Naive thymus-derived CD8-positive, alpha-beta T cell (primary cell): ENCODE measurements around the gene DBX1. TPM values are rescaled to one million over a fixed set of nuclear protein-coding genes. Genes with fewer than 3 reads are reported as not detected.

ENCODE experiments used
- ATAC-seq, 2 donors: fragments of 150-1000 bp; cut with Tn5 transposase in 1 of 2; sonication (Bioruptor Pico), chemical (Tn5 transposase) in 1 of 2; 1 replicate in 1 of 2; 2 replicates in 1 of 2; pipeline ENCODE4 v1.10.0; 2021; ENCODE audit warnings: mild to moderate bottlenecking in 2 of 2, moderate library complexity in 2 of 2
- POLR2A ChIA-PET: fragments of 350-600 bp; sonication (Branson Sonifier 250); formaldehyde crosslinking; loops from one replicate; lab custom pipeline; 2021; ENCODE audit warnings: antibody characterized with exemption; lab: Charles Lee
- DNase-seq, 10 donors: peaks; one replicate each; pipeline versions ENCODE4 v3.0.0 to v3.0.0-alpha.2; 2020 to 2022
- H3K27ac Mint-ChIP-seq, 10 donors: one replicate each; pipeline ENCODE4 v1.8.0; 2020 to 2022; ENCODE audit warnings: mild to moderate bottlenecking in 10 of 10, mixed read lengths in 10 of 10, moderate library complexity in 4 of 10, inconsistent platforms in 1 of 10
- H3K27me3 Mint-ChIP-seq, 5 donors: one replicate each; pipeline ENCODE4 v1.8.0; 2021 to 2022; ENCODE audit warnings: mixed read lengths in 5 of 5
- H3K36me3 Mint-ChIP-seq, 3 donors: one replicate each; pipeline ENCODE4 v1.8.0; 2020 to 2022; ENCODE audit warnings: mixed read lengths in 3 of 3, mild to moderate bottlenecking in 2 of 3, inconsistent platforms in 1 of 3
- H3K4me1 Mint-ChIP-seq, 4 donors: one replicate each; pipeline ENCODE4 v1.8.0; 2021 to 2022; ENCODE audit warnings: mixed read lengths in 4 of 4
- H3K4me3 Mint-ChIP-seq, 10 donors: one replicate each; pipeline ENCODE4 v1.8.0; 2020 to 2022; ENCODE audit warnings: mild to moderate bottlenecking in 10 of 10, mixed read lengths in 10 of 10, moderate library complexity in 6 of 10, inconsistent platforms in 1 of 10
- H3K9me3 Mint-ChIP-seq, 9 donors: one replicate each; pipeline ENCODE4 v1.8.0; 2020 to 2022; ENCODE audit warnings: mixed read lengths in 9 of 9, mild to moderate bottlenecking in 3 of 9, inconsistent platforms in 1 of 9, moderate library complexity in 1 of 9
- polyA plus RNA-seq, 3 donors: library from polyadenylated mRNA; unstranded; fragments of 300-500 nt; fragmentation: Illumina TruSeq; gene quantifications; one replicate each; pipeline ENCODE4 v1.2.3, GENCODE V29; 2021
- total RNA-seq, 8 experiments: library from RNA in 2 of 8; stranded (reverse) in 2 of 8; gene quantifications; one replicate each; pipeline ENCODE4 v1.2.3 and lab custom pipeline; 2021 to 2026

Gene DBX1
- total and polyA plus RNA-seq, 5 experiments from 2014 or later = 0.15 TPM; not detected in 4

DNA sequence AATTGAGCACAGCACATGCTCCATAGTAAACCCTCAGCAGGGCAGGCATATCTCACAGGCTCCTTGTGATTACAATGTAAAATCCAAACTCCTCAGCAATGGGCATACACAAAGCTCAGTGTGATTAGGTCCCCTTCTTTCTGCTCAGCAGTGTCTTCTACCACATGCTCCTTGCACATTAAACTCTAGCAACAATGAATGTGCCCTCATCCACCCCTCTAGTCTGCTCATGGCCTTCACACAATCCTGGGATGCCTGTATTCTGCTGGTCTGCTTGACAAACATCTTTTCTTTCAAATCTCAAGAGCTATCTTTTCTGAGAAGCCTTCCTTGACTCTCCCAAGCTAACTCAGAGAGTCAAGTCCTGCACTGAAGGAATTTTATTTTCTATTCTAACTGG lies 32.4 kb upstream of the DBX1 start:
- ATAC-seq (no peak), DNase-seq (no peak)
- no peak overlapping the region for H3K4me3 Mint-ChIP-seq
- H3K36me3 Mint-ChIP-seq = no peaks in the 10 kb centered on the region
- H3K27me3 Mint-ChIP-seq = peaks cover 3 to 17% (median 5%) of the 10 kb centered on the region in 5 donors
- H3K4me1 Mint-ChIP-seq = no peaks in the 10 kb centered on the region
- no peak overlapping the region for H3K27ac Mint-ChIP-seq
- H3K9me3 Mint-ChIP-seq = no peaks in the 10 kb centered on the region
- POLR2A ChIA-PET = no interaction called here

DNA sequence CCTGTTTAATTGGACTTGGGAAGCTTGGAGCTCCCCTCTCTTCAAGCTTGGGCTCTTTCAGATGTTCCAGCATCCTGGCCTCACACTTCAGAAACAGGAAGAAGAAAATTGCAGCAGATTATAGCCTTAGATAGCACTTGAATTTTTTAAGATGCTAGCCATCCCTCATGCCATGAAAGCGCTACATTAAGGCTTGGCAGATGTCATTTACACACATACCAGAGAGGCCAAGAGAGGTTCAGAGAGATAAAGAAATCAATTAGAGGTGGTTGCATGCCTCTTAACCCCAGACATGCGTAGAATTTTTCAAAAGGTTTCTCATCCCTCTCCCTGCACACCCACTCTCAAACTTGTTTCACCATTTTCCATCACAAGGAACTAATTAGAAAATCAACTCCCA lies 31.9 kb upstream of the DBX1 start:
- POLR2A ChIA-PET = no interaction called here
- no peaks in the 10 kb centered on the region for H3K9me3 Mint-ChIP-seq
- no peak overlapping the region for H3K4me3 Mint-ChIP-seq
- ATAC-seq (no peak), DNase-seq (no peak)
- H3K27ac Mint-ChIP-seq = no peak overlapping the region
- no peaks in the 10 kb centered on the region for H3K36me3 Mint-ChIP-seq
- no peaks in the 10 kb centered on the region for H3K4me1 Mint-ChIP-seq
- peaks cover 3 to 18% (median 5%) of the 10 kb centered on the region in 5 donors for H3K27me3 Mint-ChIP-seq

- DNase-seq (no peak), ATAC-seq (no peak)
- peaks cover 40 to 74% (median 47%) of the 10 kb centered on the region in 5 donors for H3K27me3 Mint-ChIP-seq
- peaks cover 0 to 21% (median 10%) of the 10 kb centered on the region in 9 donors for H3K9me3 Mint-ChIP-seq
- peaks cover 0 to 16% (median 4%) of the 10 kb centered on the region in 3 donors for H3K36me3 Mint-ChIP-seq
- no peak overlapping the region for H3K27ac Mint-ChIP-seq
- H3K4me1 Mint-ChIP-seq = peaks cover 0 to 2% (median 0%) of the 10 kb centered on the region in 4 donors
- H3K4me3 Mint-ChIP-seq = no peak overlapping the region
- POLR2A ChIA-PET = no interaction called here
These were observed 18.7 kb upstream of the DBX1 start for GRCh38 chr11:20178976-20179375.

DNA sequence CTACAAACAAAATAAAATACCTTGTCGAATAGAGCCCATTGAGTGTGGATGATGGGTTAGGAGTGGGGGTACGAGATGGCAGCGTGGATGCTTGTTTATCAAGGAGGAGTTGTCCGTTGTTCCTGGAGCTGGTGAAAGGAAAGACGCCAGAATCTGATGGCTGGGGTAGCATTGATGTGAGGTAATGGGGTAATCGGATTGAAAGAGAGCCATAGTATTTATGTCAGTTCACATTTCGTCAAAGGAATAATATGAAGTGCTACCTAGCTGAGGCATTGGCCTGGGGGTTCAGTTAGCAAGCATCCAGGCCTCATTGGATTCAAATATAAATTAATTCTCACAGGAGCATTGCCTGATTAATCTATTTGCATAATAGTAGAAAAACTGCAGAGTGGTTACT lies 16.9 kb upstream of the DBX1 start:
- no peak for DNase-seq
- peaks cover 0 to 12% (median 7%) of the 10 kb centered on the region in 9 donors for H3K9me3 Mint-ChIP-seq
- H3K4me1 Mint-ChIP-seq = no peaks in the 10 kb centered on the region
- POLR2A ChIA-PET = no interaction called here
- H3K27ac Mint-ChIP-seq = no peak overlapping the region
- no peak overlapping the region for H3K4me3 Mint-ChIP-seq
- ATAC-seq = no peak
- peaks cover 0 to 11% (median 0%) of the 10 kb centered on the region in 3 donors for H3K36me3 Mint-ChIP-seq
- H3K27me3 Mint-ChIP-seq = peaks cover 32 to 73% (median 44%) of the 10 kb centered on the region in 5 donors

- no peak for ATAC-seq
- no peak overlapping the region for H3K27ac Mint-ChIP-seq
- peaks cover 0 to 17% (median 8%) of the 10 kb centered on the region in 9 donors for H3K9me3 Mint-ChIP-seq
- H3K4me1 Mint-ChIP-seq = no peaks in the 10 kb centered on the region
- H3K36me3 Mint-ChIP-seq = peaks cover 0 to 16% (median 10%) of the 10 kb centered on the region in 3 donors
- peaks cover 34 to 62% (median 48%) of the 10 kb centered on the region in 5 donors for H3K27me3 Mint-ChIP-seq
- no peak overlapping the region for H3K4me3 Mint-ChIP-seq
- DNase-seq = no peak
- POLR2A ChIA-PET = no interaction called here
These were observed 12.6 kb upstream of the DBX1 start for GRCh38 chr11:20172721-20173447.

GRCh38 chr11:20163783-20164481 lies 3.7 kb upstream of the DBX1 start:
- Mint-ChIP-seq H3K9me3 (peaks cover 0 to 30% (median 2%) of the 10 kb centered on the region in 9 donors), H3K36me3 (peaks cover 0 to 12% (median 8%) of the 10 kb centered on the region in 3 donors), H3K27me3 (peaks cover 65 to 97% (median 84%) of the 10 kb centered on the region in 5 donors), H3K4me1 (peaks cover 16 to 33% (median 25%) of the 10 kb centered on the region in 4 donors), H3K4me3 (peak overlapping the region in 9 of 10 donors; percentile 65 to 89 (median 80)), H3K27ac (no peak overlapping the region)
- no peak for ATAC-seq
- POLR2A ChIA-PET = no interaction called here
- no peak for DNase-seq

GRCh38 chr11:20162824-20163782 lies 2.8 kb upstream of the DBX1 start:
- peak; percentile 39 to 61 for ATAC-seq
- H3K4me1 Mint-ChIP-seq = peaks cover 20 to 41% (median 29%) of the 10 kb centered on the region in 4 donors
- peaks cover 69 to 97% (median 86%) of the 10 kb centered on the region in 5 donors for H3K27me3 Mint-ChIP-seq

DNA sequence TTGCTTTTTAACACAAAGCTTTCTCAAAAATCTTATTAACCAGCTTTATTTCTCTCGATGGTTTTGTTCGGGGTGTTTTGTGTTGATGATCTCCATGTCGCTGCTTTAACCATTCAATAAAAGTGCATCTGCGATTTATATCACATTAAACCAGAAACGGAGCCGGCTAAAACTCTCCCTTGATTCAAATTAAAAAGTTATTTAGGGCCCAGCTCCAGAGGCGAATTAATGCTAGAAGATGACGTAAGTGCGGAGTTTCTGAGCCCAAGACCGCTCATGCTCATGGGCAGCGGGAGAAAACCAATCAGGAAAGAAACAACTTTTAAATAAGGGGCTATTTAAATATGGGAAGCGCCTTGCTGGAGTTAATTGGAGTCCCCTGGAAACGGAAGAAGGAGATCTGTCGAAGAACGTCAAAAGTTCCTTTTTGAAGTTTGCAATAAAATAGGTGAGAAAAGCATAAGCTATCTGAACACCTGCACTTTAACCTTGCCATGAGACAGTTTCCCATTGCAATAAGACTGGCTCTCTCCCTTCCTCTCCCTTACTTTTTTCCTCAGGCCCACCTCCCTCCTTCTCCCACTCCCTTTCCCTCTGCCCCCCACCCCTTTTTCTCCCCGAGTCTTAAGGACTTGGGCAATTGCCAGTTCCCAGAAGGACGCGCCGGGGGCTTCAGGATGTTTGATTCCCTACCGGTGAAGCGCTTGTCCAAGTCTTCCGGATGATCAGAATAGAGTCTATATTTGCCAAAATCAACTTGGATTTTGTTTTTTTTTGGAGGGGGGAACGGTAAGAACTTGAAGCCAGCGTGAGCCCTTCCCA lies 1.9 kb upstream of the DBX1 start:
- peaks cover 71 to 97% (median 85%) of the 10 kb centered on the region in 5 donors for H3K27me3 Mint-ChIP-seq
- H3K4me1 Mint-ChIP-seq = peaks cover 25 to 51% (median 37%) of the 10 kb centered on the region in 4 donors
- DNase-seq = no peak
- peak overlapping the region in 9 of 10 donors; percentile 18 to 87 (median 36) for H3K4me3 Mint-ChIP-seq
- POLR2A ChIA-PET = no interaction called here
- peak overlapping the region in 2 of 10 donors; percentile 27 to 72 for H3K27ac Mint-ChIP-seq
- H3K9me3 Mint-ChIP-seq = peaks cover 0 to 36% (median 4%) of the 10 kb centered on the region in 9 donors
- peaks cover 0 to 16% (median 12%) of the 10 kb centered on the region in 3 donors for H3K36me3 Mint-ChIP-seq
- no peak for ATAC-seq

More at GRCh38 chr11:20162824-20163782, 2.8 kb upstream of the DBX1 start:
- Mint-ChIP-seq H3K27ac (peak overlapping the region in 2 of 10 donors; percentile 70 to 72), H3K9me3 (peaks cover 0 to 37% (median 2%) of the 10 kb centered on the region in 9 donors), H3K36me3 (peaks cover 0 to 16% (median 12%) of the 10 kb centered on the region in 3 donors), H3K4me3 (peak overlapping the region; percentile 65 to 89 (median 79))
- POLR2A ChIA-PET = no interaction called here
- DNase-seq = no peak

DNA sequence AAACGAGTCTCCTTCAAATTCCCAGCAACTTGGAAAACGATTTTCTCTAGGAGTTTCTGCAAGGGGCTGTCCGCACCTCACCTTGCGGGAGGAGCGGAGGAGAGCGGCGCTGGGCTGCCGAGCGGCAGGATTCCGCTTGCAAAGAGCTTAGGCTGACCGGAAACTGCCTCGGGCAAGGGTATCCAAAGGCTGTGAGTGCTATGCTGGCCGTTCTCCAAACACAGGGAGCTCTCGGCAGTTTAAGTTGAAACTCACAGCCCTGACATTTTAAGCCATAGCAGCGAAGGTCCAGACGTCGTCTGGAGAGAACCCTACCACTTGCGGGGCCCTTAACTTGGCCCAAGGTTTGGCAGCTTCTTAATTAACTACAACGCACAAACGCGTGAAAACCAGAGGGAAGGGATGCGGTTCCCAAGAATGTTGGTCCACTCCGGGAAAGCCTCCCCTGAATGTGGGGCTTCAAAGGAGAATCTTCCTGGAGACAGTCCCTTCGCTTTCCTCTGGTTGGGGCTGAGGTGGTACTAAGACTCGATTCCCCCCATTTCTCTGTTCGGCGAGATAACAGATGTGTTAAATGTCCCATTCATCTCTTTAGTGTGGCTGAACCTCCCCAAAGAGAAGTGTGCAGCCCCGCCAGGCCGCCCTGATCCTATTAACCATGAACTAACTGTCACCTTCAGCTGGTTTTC lies 1.1 kb upstream of the DBX1 start:
- H3K27me3 Mint-ChIP-seq = peaks cover 64 to 89% (median 77%) of the 10 kb centered on the region in 5 donors
- peak overlapping the region in 2 of 10 donors; percentile 18 to 87 for H3K4me3 Mint-ChIP-seq
- no peak for DNase-seq

DNA sequence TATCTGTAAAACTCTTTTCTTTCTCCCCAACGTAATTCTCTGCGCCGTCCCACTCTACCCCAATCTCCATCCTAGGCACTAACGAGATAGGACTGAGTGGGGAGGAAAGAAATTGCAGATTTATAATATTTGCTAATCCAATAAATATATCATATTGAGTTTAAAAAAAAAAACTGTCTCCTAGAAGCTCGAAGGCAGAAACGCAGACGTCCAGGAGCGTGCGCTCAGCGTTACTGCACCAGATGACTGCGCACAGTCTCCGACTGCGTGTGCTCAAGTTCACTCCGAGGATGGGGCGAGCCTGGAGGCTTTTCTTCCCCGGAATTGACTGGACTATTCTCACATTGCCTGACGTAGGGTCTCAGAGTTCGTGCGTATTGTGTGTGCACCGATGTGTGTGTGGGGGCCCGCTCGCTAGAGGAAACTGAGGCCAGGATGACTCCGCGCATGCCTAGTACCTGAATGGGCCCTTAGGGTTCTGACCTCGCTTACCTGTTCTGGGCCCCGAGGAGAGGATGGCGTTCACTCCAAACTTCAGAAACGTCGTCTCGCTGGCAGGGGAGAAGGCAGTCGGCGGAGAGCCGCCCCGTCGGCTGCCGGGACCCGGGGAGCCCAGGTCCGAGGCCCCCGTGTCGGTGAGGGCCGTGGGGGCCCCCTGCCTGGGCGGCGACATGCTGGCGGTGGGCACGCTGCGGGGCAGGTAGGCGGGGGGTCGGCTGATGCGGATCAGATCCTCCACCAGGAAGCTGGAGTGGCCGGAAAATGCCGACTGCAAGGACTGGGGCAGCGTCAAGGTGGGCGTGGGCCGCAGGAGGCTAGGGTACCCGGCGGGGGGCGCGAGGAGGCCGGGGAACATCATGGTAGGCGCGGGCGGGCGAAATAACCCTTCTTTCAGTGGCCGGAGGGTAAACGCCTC lies 551 bp downstream of the DBX1 start:
- no peak for DNase-seq
- peaks cover 0 to 16% (median 12%) of the 10 kb centered on the region in 3 donors for H3K36me3 Mint-ChIP-seq
- peaks cover 25 to 65% (median 43%) of the 10 kb centered on the region in 4 donors for H3K4me1 Mint-ChIP-seq
- POLR2A ChIA-PET = no interaction called here
- H3K4me3 Mint-ChIP-seq = peak overlapping the region in 5 of 10 donors; percentile 5 to 59 (median 12)
- peaks cover 0 to 36% (median 4%) of the 10 kb centered on the region in 9 donors for H3K9me3 Mint-ChIP-seq
- ATAC-seq = no peak
- H3K27ac Mint-ChIP-seq = peak overlapping the region in 2 of 10 donors; percentile 53 to 81
- H3K27me3 Mint-ChIP-seq = peaks cover 53 to 73% (median 72%) of the 10 kb centered on the region in 5 donors

More for the DNA sequence above, 1.1 kb upstream of the DBX1 start:
- H3K36me3 Mint-ChIP-seq = peaks cover 0 to 16% (median 12%) of the 10 kb centered on the region in 3 donors
- H3K4me1 Mint-ChIP-seq = peaks cover 25 to 54% (median 37%) of the 10 kb centered on the region in 4 donors
- ATAC-seq = no peak
- POLR2A ChIA-PET = no interaction called here
- peaks cover 0 to 36% (median 4%) of the 10 kb centered on the region in 9 donors for H3K9me3 Mint-ChIP-seq
- peak overlapping the region in 2 of 10 donors; percentile 27 to 46 for H3K27ac Mint-ChIP-seq
